ENCODE data around the gene GPHN. TPM values are rescaled to one million over a fixed set of nuclear protein-coding genes. Genes with fewer than 3 reads are reported as not detected.
"Not testable (repeated sequence)": the region's sequence is repeated elsewhere in the genome, so short reads cannot be mapped to it uniquely, and the experiment has no call there.

Gene GPHN
- total RNA-seq, 1 donor: 7.8 TPM

DNA sequence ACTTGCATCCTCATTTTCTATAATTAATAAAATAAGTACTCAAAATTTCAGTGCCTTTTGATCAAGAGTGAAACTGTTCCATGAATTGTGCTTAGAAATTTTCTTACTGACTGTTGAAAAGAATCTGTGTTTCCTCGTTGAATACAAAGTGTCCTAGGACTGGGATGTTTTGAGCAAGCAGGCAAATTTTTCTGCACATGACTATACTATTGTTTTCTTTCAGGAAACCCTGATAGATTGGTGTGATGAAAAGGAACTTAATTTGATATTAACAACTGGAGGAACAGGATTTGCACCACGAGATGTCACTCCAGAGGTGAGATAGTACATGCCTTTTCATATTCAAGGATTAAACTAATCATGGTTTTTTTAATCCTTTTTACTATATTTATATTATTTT, 316.3 kb downstream of the GPHN start:
- no peaks in the 10 kb centered on the region for H3K4me1 ChIP-seq (ENCODE audit: insufficient read depth, low read length)
- no peaks in the 10 kb centered on the region for H3K9me3 ChIP-seq (ENCODE audit: low read depth, low read length)
- no peak overlapping the region for H3K4me3 ChIP-seq (ENCODE audit: low read length)
- no peaks in the 10 kb centered on the region for H3K27me3 ChIP-seq (ENCODE audit: insufficient read depth, low read length)

DNA sequence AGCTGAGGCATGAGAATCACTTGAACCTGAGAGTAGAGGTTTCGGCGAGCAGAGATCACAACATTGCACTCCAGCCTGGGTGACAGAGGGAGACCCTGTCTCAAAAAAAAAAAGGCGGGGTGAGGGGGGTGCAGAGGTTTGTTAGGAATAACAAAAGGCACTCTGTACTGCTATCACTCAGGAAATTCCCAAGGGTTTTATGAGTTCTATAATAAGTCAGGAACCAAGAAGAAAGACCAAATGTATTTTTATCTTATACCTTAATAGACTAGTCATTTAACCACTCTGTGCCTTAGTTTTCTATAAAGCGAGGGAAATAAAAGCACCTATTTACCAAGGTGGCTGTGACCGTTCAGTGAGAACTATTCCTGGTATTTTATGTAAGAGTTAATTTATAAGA, 319.2 kb downstream of the GPHN start:
- Histone ChIP-seq H3K27me3 (ENCODE audit: insufficient read depth, low read length) (no peaks in the 10 kb centered on the region), H3K4me3 (ENCODE audit: low read length) (no peak overlapping the region), H3K9me3 (ENCODE audit: low read depth, low read length) (no peaks in the 10 kb centered on the region)

DNA sequence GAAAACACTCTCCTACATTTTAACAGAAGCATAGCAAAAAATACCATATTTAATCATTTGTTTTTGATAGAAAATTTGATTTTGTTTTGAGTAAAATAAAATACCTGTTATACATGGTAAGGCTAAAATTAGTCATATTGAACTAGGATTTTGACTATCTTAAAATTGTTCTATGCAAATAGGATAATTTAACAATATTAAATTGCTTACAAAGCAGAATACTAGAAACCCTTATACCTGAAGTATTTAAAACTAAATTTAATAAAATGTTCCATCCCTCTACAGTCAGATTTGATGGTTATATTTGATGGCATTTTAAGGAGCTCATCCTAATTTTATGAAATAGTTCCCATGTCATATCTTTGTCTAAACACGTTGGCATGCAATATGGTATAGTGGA, 323.2 kb downstream of the GPHN start:
- no peaks in the 10 kb centered on the region for H3K9me3 ChIP-seq (ENCODE audit: low read depth, low read length)

More for the DNA sequence above, 319.2 kb downstream of the GPHN start:
- H3K4me1 ChIP-seq (ENCODE audit: insufficient read depth, low read length): no peaks in the 10 kb centered on the region

DNA sequence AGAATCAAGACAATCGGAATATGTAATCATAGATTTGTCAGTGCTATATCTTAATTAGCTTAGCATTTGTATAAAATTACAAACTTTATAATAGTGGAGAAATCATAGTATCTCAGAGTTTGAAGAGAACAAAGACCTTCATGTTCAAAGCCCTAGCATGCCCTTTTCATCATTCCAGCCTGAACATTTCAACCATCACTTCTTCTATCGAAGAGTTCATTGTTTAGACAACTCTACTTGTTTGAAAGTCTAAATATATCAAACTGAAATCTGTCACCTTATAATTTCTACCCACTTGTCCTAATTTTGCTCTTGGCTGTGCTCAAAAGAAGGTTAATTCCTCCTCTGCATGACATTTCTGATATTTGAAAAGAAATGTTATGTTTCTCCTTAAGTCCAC, 325.9 kb downstream of the GPHN start:
- H3K9me3 ChIP-seq (ENCODE audit: low read depth, low read length): no peaks in the 10 kb centered on the region
- H3K4me3 ChIP-seq (ENCODE audit: low read length): no peak overlapping the region
- H3K4me1 ChIP-seq (ENCODE audit: insufficient read depth, low read length): no peaks in the 10 kb centered on the region
- H3K27me3 ChIP-seq (ENCODE audit: insufficient read depth, low read length): no peaks in the 10 kb centered on the region

More for the DNA sequence above, 323.2 kb downstream of the GPHN start:
- H3K4me3 ChIP-seq (ENCODE audit: low read length): no peak overlapping the region
- no peaks in the 10 kb centered on the region for H3K27me3 ChIP-seq (ENCODE audit: insufficient read depth, low read length)
- no peaks in the 10 kb centered on the region for H3K4me1 ChIP-seq (ENCODE audit: insufficient read depth, low read length)

DNA sequence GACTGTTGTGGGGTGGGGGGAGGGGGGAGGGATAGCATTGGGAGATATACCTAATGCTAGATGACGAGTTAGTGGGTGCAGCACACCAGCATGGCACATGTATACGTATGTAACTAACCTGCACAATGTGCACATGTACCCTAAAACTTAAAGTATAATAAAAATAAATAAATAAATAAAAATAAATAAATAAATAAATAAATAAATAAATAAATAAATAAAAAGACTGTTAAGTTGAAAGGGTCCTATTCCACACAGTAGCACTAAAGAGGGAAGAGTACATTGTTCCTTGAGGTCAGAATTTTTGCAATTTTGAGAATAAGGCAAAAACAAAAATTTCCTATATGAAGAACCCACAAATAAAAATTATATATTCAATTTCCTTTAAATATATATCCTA, 329.5 kb downstream of the GPHN start:
- not testable (repeated sequence) for H3K27me3 ChIP-seq (ENCODE audit: insufficient read depth, low read length); H3K4me3 ChIP-seq (ENCODE audit: low read length); H3K9me3 ChIP-seq (ENCODE audit: low read depth, low read length); H3K4me1 ChIP-seq (ENCODE audit: insufficient read depth, low read length)

DNA sequence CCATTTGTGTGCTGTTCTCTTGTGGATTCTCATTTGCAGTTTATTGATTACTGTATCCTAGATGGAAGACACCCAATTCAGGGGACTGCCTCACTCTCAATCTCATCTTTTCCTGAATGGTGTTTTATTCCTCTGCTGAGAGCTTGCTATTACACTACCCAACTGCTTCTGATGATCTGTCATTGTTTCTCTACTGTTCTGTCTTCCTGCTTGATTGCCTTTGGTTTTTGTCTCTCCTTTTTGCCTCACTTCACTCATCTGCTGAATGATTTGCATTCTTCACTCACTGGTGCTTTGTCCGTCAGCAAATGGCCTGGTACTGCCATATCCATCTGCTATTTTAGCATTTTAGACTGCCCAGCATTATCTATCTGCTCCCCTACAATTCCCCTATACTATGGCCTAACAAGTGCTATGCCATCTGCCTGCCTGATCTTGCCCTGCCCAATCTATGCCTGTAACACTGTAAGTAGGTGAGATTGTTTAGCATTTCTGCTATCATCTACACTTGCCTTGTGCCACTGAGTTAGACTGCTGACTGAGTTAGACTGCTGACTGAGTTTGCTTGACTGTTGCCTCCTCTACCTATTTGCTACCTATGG, 335.1 kb downstream of the GPHN start:
- Histone ChIP-seq H3K27me3 (ENCODE audit: insufficient read depth, low read length) (no peaks in the 10 kb centered on the region), H3K4me1 (ENCODE audit: insufficient read depth, low read length) (no peaks in the 10 kb centered on the region), H3K4me3 (ENCODE audit: low read length) (no peak overlapping the region), H3K9me3 (ENCODE audit: low read depth, low read length) (no peaks in the 10 kb centered on the region)

DNA sequence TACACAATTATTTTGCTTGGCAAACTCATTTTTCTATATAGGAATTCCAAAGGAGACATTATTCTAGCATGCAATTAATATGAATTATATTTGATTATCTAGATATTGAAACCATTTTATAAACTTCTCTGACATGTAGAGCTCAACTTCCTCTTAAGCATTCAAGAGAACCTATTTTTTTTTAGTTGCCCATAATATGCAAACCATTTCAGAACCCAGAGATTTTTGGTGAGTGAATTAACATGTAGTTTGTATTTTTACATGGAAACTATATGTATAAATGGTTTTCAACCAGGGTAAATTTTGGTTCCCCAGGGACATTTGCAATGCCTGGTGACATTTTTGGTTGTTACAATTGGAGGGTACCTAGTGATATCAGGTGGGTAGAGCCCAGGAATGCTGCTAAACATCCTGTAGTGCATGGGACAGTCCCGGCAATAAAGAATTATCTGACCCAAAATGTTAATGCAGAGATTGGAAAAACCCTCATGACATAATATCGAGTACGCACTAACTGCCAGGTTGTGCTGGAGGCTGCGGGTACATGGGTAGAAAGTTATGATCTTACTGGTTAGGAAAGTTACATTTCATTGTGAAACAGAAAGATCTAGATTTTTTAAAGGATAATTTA, 342.4 kb downstream of the GPHN start:
- Histone ChIP-seq H3K4me1 (ENCODE audit: insufficient read depth, low read length) (no peaks in the 10 kb centered on the region), H3K27me3 (ENCODE audit: insufficient read depth, low read length) (no peaks in the 10 kb centered on the region), H3K4me3 (ENCODE audit: low read length) (no peak overlapping the region), H3K9me3 (ENCODE audit: low read depth, low read length) (no peaks in the 10 kb centered on the region)

DNA sequence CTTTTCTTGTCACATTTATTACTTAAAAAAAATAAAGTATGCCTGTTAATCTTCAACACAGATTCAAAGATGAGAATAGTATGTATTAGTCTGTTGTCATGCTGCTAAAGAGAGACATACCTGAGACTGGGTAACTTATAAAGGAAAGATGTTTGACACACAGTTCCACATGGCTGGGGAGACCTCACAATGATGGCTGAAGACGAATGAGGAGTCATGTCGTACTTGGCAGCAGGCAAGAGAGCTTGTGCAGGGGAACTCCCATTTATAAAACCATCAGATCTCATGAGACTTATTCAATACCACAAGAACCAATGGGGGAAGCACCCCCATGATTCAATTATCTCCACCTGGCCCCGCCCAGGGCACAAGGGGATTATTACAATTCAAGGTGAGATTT, 345.4 kb downstream of the GPHN start:
- no peak overlapping the region for H3K4me3 ChIP-seq (ENCODE audit: low read length)
- H3K4me1 ChIP-seq (ENCODE audit: insufficient read depth, low read length): no peaks in the 10 kb centered on the region
- no peaks in the 10 kb centered on the region for H3K9me3 ChIP-seq (ENCODE audit: low read depth, low read length)
- H3K27me3 ChIP-seq (ENCODE audit: insufficient read depth, low read length): no peaks in the 10 kb centered on the region

DNA sequence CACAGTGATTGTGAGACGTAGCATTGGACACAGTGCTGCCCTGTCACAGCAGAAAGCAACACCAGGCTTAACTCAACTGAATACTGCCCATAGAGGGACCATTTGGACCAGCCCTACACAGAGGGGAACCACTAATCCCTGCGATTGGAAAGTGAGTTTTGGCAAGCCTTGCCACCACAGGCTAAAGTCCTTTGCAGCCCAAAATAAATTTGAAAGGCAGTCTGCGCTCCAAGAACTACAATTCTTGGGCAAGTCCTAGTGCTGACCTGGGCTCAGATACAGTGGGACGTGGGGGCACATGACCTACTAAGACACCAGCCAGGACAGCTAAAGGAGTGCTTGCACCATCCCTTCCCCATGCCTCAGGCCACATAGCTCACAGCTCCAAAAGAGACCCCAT, 349.9 kb downstream of the GPHN start:
- Histone ChIP-seq H3K4me3 (ENCODE audit: low read length) (no peak overlapping the region), H3K27me3 (ENCODE audit: insufficient read depth, low read length) (no peaks in the 10 kb centered on the region), H3K4me1 (ENCODE audit: insufficient read depth, low read length) (no peaks in the 10 kb centered on the region), H3K9me3 (ENCODE audit: low read depth, low read length) (peaks cover 16% of the 10 kb centered on the region)

DNA sequence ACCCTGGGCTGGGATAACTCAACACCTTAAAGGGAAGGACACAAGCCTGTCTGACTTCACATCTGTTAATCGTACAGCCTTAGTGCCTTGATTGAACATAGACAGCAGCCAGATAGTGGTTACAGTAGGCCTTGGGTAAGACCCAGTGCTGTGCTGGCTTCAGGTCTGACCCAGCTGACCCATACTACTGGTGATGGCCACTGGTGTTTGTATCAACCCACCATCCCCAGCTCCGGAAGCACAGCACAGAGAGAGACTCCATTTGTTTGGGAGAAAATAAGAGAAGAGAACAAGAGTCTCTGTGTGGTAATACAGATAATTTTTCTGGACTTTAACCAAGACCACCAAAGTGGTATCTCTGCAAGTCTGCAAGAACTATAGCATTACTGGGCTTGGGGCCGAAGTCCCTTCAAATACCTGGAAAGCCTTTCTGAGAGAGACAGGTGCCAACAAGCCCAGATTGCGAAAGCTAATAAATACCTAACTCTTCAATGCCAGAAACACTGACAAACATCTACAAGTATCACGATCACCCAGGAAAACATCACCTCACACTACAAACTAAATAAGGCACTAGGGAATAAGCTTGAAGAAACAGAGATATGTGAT, 351.2 kb downstream of the GPHN start:
- Histone ChIP-seq H3K4me1 (ENCODE audit: insufficient read depth, low read length) (no peaks in the 10 kb centered on the region), H3K27me3 (ENCODE audit: insufficient read depth, low read length) (no peaks in the 10 kb centered on the region), H3K4me3 (ENCODE audit: low read length) (no peak overlapping the region), H3K9me3 (ENCODE audit: low read depth, low read length) (peaks cover 17% of the 10 kb centered on the region)

DNA sequence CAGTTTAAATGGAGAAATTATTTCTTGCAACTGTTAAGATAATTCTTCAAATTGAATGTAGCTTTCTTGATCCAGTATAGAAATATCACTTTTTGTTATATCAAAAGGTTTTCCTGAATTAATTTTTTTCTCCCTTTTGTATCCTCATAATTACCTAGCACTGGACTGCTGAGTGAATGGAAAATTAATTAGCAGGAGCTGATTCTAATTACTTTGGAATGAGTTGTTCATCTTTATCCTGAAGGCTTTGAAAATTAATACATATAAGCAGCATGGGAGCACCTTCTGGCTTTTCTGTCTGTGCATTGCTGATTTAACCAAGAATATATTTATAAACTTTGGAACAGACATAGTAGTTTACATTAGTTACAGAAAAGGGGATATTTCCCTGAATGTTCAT, 373.6 kb downstream of the GPHN start:
- H3K9me3 ChIP-seq (ENCODE audit: low read depth, low read length): peaks cover 6% of the 10 kb centered on the region
- H3K4me1 ChIP-seq (ENCODE audit: insufficient read depth, low read length): no peaks in the 10 kb centered on the region
- no peak overlapping the region for H3K4me3 ChIP-seq (ENCODE audit: low read length)

DNA sequence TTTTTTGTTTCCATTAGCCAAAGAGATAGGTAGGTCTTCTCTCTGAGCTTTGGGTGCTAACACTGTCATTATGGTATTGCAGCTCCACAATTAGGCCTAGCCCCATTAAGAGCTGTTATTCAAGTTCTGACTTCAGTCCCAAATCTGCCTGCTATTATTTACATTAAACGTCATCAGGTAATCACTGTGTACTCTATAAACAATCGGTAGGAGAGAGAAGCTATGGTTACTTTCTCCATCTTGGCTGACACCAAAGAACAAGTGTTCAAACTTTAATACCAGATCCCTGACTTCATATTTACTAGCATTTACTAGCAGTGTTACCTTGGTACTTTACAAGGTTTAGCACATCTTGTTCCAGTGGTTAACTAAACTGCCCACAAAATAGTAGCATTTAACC, 376.2 kb downstream of the GPHN start:
- H3K4me1 ChIP-seq (ENCODE audit: insufficient read depth, low read length): no peaks in the 10 kb centered on the region
- no peak overlapping the region for H3K4me3 ChIP-seq (ENCODE audit: low read length)
- no peaks in the 10 kb centered on the region for H3K27me3 ChIP-seq (ENCODE audit: insufficient read depth, low read length)
- peaks cover 5% of the 10 kb centered on the region for H3K9me3 ChIP-seq (ENCODE audit: low read depth, low read length)

More for the DNA sequence above, 373.6 kb downstream of the GPHN start:
- no peaks in the 10 kb centered on the region for H3K27me3 ChIP-seq (ENCODE audit: insufficient read depth, low read length)

DNA sequence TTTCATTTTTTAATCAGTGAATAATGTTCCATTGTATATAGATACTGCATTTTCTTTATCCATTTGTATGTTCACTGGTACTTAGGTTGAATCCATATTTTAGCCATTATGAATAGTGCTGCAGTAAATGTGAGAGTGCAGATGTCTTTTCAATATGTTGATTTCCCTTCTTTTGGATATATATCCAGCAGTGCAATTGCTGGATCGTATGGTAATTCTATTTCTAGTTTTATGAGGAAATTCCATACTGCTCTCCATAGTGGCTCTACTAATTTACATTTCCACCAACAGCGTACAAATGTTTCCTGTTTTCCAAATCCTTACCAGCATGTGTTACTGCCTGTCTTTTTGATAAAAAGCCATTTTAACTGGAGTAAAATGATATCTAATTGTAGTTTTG, 392.8 kb downstream of the GPHN start:
- Histone ChIP-seq H3K4me3 (ENCODE audit: low read length) (no peak overlapping the region), H3K27me3 (ENCODE audit: insufficient read depth, low read length) (no peaks in the 10 kb centered on the region), H3K9me3 (ENCODE audit: low read depth, low read length) (peaks cover 6% of the 10 kb centered on the region), H3K4me1 (ENCODE audit: insufficient read depth, low read length) (no peaks in the 10 kb centered on the region)

DNA sequence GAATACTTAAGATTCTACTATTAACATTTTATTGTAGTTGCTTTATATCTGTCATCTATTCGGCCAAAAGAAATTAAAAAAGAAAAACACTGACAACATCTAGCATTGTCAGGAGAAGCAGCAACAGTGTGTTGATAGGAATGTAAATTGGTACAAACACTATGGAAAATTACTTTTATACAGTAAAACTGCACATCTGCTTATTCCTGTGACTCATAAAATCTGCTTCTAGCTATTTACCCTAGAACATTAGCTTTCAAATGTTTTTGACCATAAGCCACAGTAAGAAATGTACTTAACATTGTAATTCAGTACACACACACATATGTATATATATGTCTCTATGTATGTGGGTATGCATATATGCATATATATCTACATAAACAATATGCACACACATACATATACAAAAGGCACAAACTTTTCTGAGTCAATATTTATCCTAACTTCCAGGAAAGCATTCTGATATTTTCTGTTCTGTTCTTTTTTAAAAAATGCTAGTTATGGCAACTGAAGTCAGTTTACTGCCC, 402.4 kb downstream of the GPHN start:
- H3K4me1 ChIP-seq (ENCODE audit: insufficient read depth, low read length): no peaks in the 10 kb centered on the region
- H3K4me3 ChIP-seq (ENCODE audit: low read length): no peak overlapping the region
- H3K9me3 ChIP-seq (ENCODE audit: low read depth, low read length): no peaks in the 10 kb centered on the region
- H3K27me3 ChIP-seq (ENCODE audit: insufficient read depth, low read length): no peaks in the 10 kb centered on the region

DNA sequence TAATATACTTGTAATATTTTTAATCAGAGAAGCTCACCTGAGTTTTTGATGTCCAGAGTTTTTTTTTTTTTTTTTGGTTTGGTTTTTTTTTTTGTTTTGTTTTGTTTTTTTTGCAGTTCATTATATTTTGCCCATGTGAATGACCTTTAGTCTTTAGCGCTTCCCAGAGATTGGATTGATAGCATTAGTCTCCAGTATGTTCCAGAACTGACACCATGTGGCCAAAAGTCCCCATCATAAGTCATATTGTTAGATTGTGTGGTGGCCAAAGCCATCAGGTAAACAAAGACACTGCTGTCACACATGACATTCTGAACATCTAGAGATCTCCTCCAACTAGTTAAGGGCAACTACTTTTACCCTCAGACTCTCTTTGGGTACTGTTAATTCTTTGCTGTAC, 408.5 kb downstream of the GPHN start:
- Histone ChIP-seq H3K4me1 (ENCODE audit: insufficient read depth, low read length) (no peaks in the 10 kb centered on the region), H3K27me3 (ENCODE audit: insufficient read depth, low read length) (no peaks in the 10 kb centered on the region), H3K9me3 (ENCODE audit: low read depth, low read length) (no peaks in the 10 kb centered on the region), H3K4me3 (ENCODE audit: low read length) (no peak overlapping the region)

DNA sequence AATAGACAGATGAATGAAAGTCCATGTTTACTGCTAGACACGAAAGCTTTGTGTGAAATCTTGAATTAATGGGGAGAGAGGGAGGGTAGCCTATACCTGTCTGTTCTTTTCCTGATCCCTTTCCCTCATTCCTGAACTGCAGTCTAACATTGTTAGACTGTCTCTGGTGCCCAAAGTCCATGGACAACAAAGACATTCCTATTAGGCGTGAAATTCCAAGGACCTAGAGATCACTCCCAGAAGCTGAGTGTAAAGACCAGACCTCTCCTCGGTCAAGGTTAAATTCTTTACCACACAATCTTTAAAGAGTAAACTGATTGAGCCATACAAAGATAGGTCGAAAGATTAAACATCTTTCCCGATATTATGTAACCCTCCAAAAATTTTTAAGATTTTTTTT, 410.6 kb downstream of the GPHN start:
- no peak overlapping the region for H3K4me3 ChIP-seq (ENCODE audit: low read length)

More for the DNA sequence above, 410.6 kb downstream of the GPHN start:
- Histone ChIP-seq H3K9me3 (ENCODE audit: low read depth, low read length) (no peaks in the 10 kb centered on the region), H3K27me3 (ENCODE audit: insufficient read depth, low read length) (no peaks in the 10 kb centered on the region), H3K4me1 (ENCODE audit: insufficient read depth, low read length) (no peaks in the 10 kb centered on the region)

Data from mononuclear cell (primary cell).